Measurements from ENCODE around the gene PDCD1. TPM values are rescaled to one million over a fixed set of nuclear protein-coding genes. Genes with fewer than 3 reads are reported as not detected.
"Not testable (repeated sequence)": the region's sequence is repeated elsewhere in the genome, so short reads cannot be mapped to it uniquely, and the experiment has no call there.

The PDCD1 gene
- total RNA-seq, 1 experiment from 2014 or later: not detected

DNA sequence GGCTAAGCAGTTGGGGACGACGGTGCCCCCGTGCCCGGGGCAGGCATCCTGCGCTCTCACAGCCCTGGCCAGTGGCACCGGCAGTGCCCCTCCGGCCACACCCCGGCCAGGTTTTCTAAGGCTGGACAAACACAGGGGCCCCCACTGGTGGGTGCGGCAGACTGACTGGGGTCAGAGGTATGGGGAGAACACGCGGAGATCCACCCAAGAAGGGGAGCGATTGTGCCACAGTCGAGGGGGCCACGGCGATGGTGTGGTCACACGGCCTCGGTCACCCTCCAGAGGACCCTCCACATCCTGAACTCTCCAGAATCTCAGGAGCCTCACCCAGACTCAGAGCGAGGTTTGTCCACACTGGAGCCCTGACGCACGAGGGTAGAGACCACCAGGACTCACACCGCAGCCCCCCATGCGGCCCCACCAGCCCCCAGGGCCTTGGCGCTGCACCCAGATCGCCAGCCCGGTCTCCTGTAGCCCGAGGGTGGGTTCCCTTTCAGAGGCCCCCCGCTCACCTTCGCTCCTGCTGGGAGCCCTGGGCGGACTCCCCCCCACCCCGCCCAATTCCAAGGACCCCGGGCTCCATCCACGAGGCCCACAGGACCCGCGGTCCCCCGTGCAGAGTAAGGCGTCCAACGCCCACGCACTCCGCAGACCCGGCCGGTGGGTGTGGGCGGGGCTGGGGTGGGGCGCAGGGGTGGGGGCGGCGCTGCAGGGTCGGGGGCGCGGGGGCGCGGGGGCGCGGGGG is 15.2 kb downstream of the PDCD1 start:
- DNase-seq (ENCODE audit: low spot score): no peak
- in situ Hi-C loops (cut with HindIII; ENCODE audit: low sequenced_read_pairs): no loop called here

DNA sequence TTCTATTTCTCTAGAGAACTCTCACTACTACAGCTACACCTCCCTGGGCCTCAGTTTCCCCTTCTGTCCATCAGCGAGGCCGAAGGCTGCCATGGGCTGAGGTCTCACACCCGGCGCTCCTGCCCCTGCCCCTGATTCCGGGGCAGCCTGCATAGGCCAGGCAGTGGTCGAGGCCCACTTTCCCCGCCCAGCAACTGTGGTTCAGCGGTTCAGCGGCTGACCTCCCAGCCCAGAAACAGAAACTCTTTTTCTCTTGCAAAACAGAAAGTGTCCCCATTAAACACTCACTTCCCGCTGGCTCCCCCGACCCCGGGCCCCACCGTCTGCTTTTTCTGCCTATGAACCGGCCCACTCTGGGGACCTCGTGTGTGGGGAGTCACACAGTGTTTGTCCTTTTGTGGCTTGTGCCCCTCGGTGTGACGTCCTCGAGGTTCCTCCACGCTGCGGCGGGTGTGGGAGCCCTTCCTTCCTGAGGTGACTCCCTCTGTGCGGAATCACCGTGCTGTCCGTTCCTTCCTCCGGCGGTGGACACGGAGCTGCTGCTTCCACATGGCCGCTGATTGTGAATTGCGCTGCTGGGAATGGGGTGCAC is 16.0 kb downstream of the PDCD1 start:
- DNase-seq (ENCODE audit: low spot score): no peak
- in situ Hi-C loops (cut with HindIII; ENCODE audit: low sequenced_read_pairs): no loop called here

DNA sequence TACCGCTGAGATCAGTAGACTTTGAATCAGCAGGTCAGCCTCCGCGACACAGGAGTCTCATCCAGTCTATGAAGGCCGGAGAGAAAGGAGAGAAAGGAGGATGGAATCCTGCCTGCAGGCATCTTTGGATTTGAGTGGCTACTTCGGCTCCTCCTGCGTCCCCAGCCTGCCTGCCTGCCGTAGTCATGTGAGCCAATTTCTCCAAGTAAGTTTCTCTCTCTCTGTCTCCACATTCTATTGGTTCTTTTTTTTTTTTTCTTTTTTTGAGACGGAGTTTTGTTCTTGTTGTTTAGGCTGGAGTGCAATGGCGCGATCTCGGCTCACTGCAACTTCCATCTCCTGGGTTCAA is 16.7 kb downstream of the PDCD1 start:
- DNase-seq (ENCODE audit: low spot score): no peak

DNA sequence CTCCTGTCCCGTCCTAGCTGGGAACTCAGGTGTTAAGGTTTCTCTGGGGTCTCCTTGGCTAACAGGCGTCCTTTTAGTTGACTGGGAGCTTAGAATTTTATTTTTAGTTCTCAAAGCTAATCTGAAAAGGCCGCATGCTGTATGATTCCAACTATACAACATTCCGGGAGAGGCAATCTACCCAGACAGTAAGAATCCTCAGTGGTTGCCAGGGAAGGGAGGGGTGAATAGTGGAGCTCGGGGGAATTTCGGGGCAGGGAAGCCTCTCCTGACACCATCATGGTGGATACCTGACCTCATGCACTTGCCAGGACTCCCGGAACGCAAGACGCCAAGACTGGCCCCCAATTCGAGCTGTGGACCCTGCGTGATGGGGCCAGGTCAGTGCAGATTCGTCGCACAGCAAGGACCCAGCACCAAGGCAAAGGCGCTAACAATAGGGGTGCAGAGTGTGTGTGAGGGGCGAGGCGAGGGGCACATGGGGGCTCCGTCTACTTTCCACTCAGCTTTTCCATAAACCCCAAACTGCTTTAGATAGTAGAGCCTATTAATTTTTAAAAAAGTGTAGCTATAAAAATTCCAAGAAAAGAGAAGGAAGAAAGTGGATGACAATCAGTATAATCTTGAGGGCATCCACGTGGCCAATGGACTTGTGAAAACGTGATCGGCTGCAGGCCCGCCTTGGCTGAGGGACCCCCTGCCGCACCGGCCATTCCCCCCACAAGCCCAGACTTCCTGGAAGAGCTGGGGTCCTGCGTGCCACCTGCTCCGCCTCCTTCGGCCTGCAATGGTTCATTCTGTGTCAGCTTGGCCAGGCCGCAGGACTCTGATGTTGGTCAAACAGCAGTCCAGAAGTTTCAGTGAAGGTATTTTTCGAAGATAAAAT is 17.3 kb downstream of the PDCD1 start:
- in situ Hi-C loops (cut with HindIII; ENCODE audit: low sequenced_read_pairs): no loop called here
- no peak for DNase-seq (ENCODE audit: low spot score)

More for the DNA sequence above, 16.7 kb downstream of the PDCD1 start:
- in situ Hi-C loops (cut with HindIII; ENCODE audit: low sequenced_read_pairs): no loop called here

DNA sequence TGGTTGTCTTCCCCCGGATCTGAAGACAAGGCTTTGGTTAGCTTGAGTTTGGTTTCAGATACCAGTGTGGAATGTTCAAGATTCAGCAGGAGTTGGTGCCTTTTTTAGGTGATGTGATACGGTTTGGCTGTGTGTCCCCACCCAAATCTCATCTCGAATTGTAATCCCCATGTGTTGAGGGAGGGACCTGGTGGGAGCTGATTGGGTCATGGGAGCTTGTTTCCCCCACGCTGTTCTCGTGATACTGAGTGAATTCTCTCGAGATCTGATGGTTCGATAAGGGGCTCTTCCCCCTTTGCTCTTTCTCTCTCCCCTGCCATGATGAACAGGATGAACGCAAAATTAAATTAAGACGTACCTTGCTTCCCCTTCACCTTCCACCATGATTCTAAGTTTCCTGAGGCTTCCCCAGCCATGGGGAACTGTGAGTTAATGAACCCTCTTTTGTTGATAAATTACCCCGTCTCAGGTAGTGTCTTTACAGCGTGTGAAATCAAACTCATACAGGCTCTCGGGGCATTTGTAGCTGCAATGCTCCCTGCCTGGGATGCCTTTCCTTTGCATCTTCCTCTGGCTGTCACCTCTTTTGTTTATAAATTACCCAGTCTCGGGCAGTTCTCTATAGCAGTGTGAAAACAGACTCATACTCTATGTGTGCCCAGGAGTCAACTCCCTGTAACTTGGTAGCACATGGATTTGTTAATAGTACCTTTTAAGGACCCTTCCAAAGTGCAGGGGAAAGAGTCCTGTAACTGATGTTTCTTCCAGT is 21.3 kb downstream of the PDCD1 start:
- in situ Hi-C loops (cut with HindIII; ENCODE audit: low sequenced_read_pairs): no loop called here
- no peak for DNase-seq (ENCODE audit: low spot score)

DNA sequence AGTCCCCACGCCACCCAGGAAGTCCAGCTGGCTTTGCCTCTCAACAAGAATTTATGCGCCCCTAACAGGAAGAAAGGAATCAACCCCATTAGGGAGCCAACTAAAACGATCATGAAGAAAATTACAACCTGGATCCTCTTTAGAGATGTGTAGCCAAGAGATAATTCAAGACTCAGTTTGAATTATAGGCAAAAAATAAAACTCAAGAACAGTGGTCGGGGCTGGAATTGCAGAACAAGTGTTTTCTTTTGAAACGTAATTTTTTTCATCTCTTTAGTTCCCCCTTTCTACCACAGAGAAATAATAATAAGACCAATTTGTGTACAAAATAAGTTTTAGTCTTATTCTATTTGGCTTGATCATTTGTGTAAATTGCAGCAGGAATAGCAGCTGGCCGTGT is 22.4 kb downstream of the PDCD1 start:
- in situ Hi-C loops (cut with HindIII; ENCODE audit: low sequenced_read_pairs): no loop called here
- no peak for DNase-seq (ENCODE audit: low spot score)

DNA sequence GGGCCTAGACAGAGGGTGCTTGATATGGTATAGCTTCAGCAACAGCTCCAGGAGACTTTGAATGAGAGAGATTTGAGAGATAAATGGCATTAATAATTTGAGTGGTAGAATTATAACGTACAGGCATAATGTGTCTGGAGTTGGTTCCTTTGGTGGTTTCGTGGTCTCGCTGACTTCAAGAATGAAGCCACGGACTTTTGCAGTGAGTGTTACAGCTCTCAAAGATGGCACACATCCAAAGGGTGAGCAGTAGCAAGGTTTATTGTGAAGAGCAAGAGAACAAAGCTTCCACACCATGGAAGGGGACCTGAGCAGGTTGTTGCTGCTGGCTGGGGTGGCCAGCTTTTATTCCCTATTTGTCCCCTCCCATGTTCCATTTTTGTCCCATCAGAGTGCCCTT is 23.1 kb downstream of the PDCD1 start:
- no peak for DNase-seq (ENCODE audit: low spot score)
- in situ Hi-C loops (cut with HindIII; ENCODE audit: low sequenced_read_pairs): no loop called here

DNA sequence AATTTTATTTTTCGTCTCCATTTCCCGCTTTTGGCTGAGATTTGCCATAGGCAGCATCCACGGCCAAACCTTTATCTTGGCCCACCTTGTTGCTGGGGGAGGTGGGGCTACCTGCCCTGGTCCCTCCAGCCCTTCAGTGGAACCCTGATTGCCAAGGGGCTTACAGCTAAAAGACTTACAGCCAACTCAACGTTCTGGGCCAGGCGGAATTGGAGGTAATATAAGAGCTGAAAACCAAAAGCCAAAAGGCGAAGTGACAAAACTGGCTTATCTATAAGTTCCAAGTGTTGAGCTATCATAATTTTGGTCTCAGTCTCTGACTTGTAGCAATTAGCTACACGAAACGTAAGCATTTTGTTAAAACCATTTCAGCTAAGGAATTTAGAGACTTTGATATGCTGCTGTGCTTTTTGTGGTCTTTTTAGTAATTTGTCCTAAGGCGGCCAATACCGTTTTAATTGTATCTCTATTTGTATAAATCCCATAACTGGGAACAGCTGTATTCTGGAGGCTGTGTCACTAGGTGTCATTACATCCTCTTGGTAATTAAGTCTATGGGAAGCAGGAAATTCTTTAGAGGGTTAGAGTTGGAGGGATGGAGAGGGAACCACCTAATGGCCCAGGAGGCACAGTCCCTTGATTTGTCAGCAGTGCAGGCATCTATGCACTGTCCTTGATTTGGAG is 24.0 kb downstream of the PDCD1 start:
- in situ Hi-C loops (cut with HindIII; ENCODE audit: low sequenced_read_pairs): no loop called here
- DNase-seq (ENCODE audit: low spot score): no peak

DNA sequence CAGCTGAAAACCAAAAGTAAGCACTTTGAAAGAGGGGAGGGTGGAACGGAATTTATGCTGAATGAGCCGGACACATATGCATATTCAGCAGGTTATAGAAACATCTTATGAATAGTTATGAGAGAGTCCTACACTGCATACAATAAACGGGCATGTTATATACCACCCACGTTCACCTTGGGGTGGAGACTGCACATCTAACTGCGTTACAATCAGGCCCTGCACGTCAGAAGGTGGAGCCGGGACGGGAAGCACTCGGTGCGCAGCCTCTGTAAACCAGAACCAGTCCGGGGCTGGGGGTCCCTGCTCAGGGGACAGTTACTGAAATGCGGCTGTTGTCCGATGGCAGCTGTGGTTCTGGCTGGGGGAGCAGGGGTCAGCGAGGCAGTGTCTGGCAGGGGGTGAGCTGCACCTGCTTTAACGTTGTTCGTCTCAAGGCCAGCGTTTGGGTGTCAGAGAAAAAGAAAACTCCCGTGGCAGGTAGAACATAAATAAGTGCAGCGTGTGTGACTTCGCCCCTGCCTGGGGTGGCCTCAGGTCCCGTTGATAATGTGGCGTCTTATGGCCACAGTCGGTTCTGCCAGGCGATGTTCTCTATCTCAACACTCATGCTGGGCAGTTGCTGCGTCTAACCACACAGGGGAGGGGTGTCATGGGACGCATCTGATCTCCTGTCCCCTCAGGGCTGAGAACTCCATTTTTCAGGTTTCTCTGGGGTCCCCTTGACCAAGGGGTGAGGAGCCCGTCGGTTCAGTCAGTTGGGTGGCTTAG is 24.8 kb downstream of the PDCD1 start:
- DNase-seq (ENCODE audit: low spot score); in situ Hi-C loops (cut with HindIII; ENCODE audit: low sequenced_read_pairs): not testable (repeated sequence)

DNA sequence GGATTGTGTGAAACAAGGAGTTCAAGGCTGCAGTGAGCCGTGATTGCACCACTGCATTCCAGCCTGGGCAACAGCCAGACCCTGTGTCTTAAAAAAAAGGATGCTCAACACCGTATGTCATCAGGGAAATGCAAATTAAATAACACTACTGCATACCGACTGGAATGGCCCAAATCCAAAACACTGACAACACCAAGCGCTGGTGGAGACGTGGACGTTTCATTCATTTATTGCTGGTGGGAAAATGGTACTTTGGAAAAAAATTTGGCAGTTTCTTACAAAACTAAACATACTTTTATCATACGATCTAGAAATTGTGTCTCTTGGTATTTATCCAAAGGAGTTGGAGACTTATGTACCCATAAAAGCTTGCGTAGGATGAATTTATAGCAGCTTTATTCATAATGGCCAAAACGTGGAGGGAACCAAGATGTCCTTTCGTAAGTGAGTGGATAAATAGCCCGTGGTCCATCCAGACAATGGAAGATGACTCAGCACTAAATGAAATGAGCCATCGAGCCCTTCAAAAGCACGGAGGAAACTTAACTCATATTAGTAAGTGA is 25.5 kb downstream of the PDCD1 start:
- DNase-seq (ENCODE audit: low spot score): no peak
- in situ Hi-C loops (cut with HindIII; ENCODE audit: low sequenced_read_pairs): no loop called here

DNA sequence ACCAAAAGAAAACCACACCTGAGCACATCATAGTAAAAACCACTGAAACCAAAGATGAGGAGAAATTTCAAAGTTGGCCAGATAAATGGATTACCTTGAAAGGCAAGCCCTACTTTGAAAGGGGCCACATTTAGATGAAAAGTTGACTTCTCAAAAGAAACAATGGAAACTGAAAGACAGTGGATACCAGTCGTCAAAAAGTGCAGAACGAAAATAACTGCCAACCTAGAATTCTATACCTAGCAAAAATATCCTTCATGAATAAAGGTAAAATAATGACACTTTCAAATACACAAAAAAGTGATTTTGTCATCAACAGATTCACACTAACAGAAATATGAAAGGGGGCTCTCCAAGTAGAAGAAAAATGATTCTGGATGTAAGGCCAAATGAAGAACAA is 31.3 kb downstream of the PDCD1 start:
- DNase-seq (ENCODE audit: low spot score): no peak
- in situ Hi-C loops (cut with HindIII; ENCODE audit: low sequenced_read_pairs): no loop called here

DNA sequence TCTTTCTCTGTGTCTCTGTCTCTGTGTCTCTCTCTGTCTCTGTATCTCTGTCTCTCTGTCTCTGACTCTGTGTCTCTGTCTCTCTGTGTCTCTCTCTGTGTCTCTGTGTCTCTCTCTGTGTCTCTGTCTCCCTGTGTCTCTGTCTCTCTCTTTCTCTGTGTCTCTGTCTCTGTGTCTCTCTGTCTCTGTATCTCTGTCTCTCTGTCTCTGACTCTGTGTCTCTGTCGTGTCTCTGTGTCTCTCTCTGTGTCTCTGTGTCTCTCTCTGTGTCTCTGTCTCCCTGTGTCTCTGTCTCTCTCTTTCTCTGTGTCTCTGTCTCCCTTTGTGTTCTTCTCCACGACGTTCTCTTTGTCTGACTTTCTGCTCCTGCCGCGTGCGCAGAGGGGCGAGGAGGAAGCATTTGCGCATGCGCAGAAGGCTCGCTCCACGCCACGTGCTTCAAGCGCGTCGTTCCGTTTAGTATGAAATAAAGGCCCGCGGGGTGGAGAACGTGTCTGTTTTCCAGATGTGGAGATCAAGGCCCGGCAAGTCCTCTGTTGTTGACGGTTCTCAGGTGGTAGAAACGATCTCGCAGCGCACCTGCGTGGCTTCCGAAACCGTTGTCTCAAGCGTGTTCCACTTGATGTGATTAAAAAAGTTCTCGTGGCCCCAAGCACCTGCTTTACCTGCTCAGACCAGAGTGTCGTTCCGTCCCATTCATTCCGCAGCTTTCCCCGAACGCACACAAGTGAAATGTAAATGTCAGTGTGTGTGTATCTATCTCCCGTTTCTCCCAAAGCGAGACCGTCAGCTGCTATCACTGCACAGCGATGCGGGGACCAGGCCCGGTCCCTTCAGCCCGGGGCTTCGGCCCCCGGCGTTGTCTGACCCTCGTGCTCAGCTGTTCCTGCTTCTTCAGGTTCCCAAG is 34.9 kb downstream of the PDCD1 start:
- DNase-seq (ENCODE audit: low spot score); in situ Hi-C loops (cut with HindIII; ENCODE audit: low sequenced_read_pairs): not testable (repeated sequence)

DNA sequence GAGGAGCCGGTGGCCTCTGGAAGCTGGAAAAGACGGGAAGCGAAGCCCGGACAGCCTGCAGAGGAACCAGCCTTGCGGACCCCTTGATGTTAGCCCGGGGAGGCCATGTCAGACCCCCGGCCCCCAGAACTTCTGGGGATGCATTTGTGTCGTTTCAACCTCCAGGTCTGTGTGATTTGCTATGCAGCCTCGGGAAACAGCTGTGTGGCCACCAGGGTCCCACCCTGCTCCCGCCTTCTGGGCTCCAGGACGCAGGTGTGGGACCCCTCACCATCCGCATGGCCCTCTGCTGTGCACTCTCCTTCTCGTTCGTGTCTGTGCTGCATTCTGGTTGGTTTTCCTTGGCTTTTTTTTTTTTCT is 36.5 kb downstream of the PDCD1 start:
- in situ Hi-C loops (cut with HindIII; ENCODE audit: low sequenced_read_pairs): no loop called here
- no peak for DNase-seq (ENCODE audit: low spot score)

DNA sequence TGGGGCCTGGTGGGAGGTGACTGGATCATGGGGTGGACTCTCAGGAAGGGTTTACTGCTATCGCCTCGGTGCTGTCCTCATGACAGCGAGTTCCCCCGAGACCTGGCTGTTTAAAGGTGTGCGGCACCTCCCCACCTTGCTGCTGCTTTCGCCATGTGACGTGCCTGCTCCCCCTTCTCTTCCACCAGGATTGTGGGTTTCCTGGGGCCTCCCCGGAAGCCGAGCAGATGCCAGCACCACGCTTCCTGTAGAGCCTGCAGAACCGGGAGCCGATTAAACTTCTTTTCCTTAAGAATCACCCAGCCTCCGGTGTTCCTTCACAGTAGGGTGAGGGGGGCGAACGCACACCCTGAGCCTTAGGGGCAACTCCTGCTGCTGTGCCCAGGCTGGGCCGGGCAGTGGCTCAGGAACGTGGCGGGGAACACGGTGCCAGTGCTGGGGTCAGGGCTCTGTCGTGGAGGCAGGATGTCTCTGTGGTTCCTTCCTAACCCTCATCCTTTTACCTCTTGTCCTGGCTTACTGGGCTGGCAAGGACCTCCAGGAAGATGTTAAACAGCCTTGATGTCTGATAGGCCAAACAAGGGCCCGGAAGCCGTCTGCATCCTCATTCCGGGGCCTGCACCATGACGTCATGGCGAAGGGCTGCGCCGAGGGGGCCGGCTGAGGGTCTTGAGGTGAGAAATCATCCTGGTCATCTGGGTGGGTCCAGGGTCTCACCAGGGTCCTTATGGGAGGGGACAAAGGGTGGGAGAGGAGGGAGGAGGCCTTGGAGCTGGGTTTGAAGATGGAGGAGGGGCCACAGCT is 37.0 kb downstream of the PDCD1 start:
- in situ Hi-C loops (cut with HindIII; ENCODE audit: low sequenced_read_pairs): no loop called here
- no peak for DNase-seq (ENCODE audit: low spot score)

DNA sequence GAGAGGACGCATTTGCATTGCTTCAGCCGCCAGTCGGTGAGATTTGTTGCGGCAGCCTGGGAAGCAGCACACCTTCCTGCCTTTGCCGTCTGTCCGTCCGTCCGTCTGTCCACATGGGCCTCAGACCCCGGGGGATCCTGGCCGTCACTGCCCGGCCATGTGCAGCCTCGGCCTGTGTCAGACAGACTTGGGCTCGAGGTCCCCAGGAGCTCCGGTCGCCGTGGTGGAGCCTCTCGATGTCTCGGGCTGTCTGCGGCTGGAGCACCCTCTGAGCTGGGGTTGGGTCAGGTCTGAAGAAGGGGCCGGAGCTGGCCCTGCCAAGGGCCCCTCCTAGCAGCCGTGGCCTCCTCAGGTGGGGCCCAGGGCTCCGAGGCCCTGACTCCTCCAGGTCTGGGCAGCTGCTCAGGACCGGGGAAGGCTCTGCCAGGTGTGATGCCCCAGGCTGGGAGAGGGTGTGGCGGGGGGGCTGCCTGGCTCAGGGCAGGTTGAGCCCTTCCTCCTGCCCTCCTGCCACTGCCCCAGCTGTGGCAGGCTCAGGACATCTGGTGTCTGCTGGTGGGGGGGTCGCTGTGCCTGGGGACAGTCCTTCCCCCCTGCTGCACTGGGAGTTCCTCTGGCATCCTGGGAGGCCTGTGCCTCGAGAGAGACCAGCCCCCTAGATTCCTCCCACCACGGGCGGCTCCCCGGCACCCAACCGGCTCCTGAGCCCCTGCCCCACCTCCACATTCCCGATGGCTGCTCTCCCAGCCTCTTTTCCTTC is 37.9 kb downstream of the PDCD1 start:
- DNase-seq (ENCODE audit: low spot score): no peak
- in situ Hi-C loops (cut with HindIII; ENCODE audit: low sequenced_read_pairs): no loop called here
